Endothelial cell of umbilical vein (primary cell): ENCODE data around the gene LRCH1. TPM values are rescaled to one million over a fixed set of nuclear protein-coding genes. Genes with fewer than 3 reads are reported as not detected.

Experiments used
- BruUV-seq: library from RNA; stranded (reverse); fragments of 400-500 nt; replicated peaks from 2 replicates; lab custom pipeline; 2021; lab: Mats Ljungman, UMichigan
- CTCF ChIA-PET: fragments of 300-600, 350-600 bp; sonication (Branson Sonifier 250); formaldehyde crosslinking; loops from one replicate; lab custom pipeline; 2021; ENCODE audit warnings: antibody characterized with exemption, inconsistent platforms; lab: Charles Lee
- POLR2A ChIA-PET: fragments of 300-600, 350-600 bp; sonication (Branson Sonifier 250); formaldehyde crosslinking; loops from one replicate; lab custom pipeline; 2021; ENCODE audit warnings: antibody characterized with exemption, inconsistent platforms; lab: Charles Lee
- DNase-seq: peaks from one replicate; pipeline ENCODE4 v3.0.0-alpha.2; 2011; ENCODE audit warnings: low read depth, low spot score
- FAIRE-seq: peaks from 2 replicates; lab custom pipeline; 2011; peaks lifted over from hg19 to GRCh38; lab: Jason Lieb, UNC
- H2AFZ ChIP-seq: 2 replicates; pipeline ENCODE4 v1.6.0; 2012; ENCODE audit warnings: low read depth, low read length, control low read depth, inconsistent platforms
- H3K27ac ChIP-seq: 2 replicates; pipeline ENCODE4 v1.5.1; 2011; ENCODE audit warnings: low read depth, mild to moderate bottlenecking, control low read depth, low read length, moderate library complexity; ENCODE audit not compliant: insufficient read depth
- H3K27me3 ChIP-seq, 2 experiments: 2 replicates each; pipeline versions ENCODE4 v1.6.0 to v1.6.1; 2011; ENCODE audit warnings: low read length in 2 of 2, mixed read lengths in 1 of 2; ENCODE audit not compliant: control insufficient read depth in 2 of 2, insufficient read depth in 2 of 2
- H3K36me3 ChIP-seq, 2 experiments: 2 replicates in 1 of 2; 3 replicates in 1 of 2; pipeline ENCODE4 v1.5.1; 2011; ENCODE audit warnings: low read length in 2 of 2, mild to moderate bottlenecking in 1 of 2, moderate library complexity in 1 of 2; ENCODE audit not compliant: control insufficient read depth in 2 of 2, insufficient read depth in 2 of 2; ENCODE audit errors: extremely low read depth in 1 of 2
- H3K4me1 ChIP-seq: 3 replicates; pipeline ENCODE4 v1.5.1; 2011; ENCODE audit warnings: mild to moderate bottlenecking, low read length; ENCODE audit not compliant: control insufficient read depth, insufficient read depth; ENCODE audit errors: extremely low read depth
- H3K4me2 ChIP-seq: 2 replicates; pipeline ENCODE4 v1.6.1; 2011; ENCODE audit warnings: low read length, control low read depth, mixed read lengths; ENCODE audit not compliant: insufficient read depth
- H3K4me3 ChIP-seq, 3 experiments: fragments of 200-600 bp in 1 of 3; sonication (generic), shearing (Covaris generic) in 1 of 3; replicated peaks in 1 of 3; 2 replicates each; pipeline ENCODE4 v1.5.1; 2011 to 2016; ENCODE audit warnings: control low read depth in 3 of 3, low read length in 3 of 3, mild to moderate bottlenecking in 2 of 3, inconsistent platforms in 1 of 3, low read depth in 1 of 3, moderate library complexity in 1 of 3; ENCODE audit not compliant: insufficient read depth in 1 of 3
- H3K79me2 ChIP-seq: 2 replicates; pipeline ENCODE4 v1.6.0; 2012; ENCODE audit warnings: low read length, inconsistent platforms; ENCODE audit not compliant: control insufficient read depth, insufficient read depth
- H3K9ac ChIP-seq: replicated peaks from 2 replicates; pipeline ENCODE3; 2011; ENCODE audit warnings: low read length, control low read depth; ENCODE audit not compliant: insufficient read depth; ENCODE audit errors: extremely low read depth
- H3K9me1 ChIP-seq: replicated peaks from 3 replicates; pipeline ENCODE4 v1.6.0; 2011; ENCODE audit warnings: mild to moderate bottlenecking, low read length; ENCODE audit not compliant: control insufficient read depth, insufficient read depth; ENCODE audit errors: extremely low read depth
- H3K9me3 ChIP-seq: replicated peaks from 2 replicates; pipeline ENCODE4 v1.5.1; 2012; ENCODE audit warnings: low read length, inconsistent platforms; ENCODE audit not compliant: control insufficient read depth, insufficient read depth
- H4K20me1 ChIP-seq: replicated peaks from 2 replicates; pipeline ENCODE3; 2011; ENCODE audit warnings: mild to moderate bottlenecking, low read length; ENCODE audit not compliant: control insufficient read depth, insufficient read depth; ENCODE audit errors: extremely low read depth
- CTCF ChIP-seq, 2 donors: IDR thresholded peaks; 1 replicate in 1 of 2; 2 replicates in 1 of 2; pipeline ENCODE4 v1.5.1; 2011; ENCODE audit warnings: low read length in 2 of 2, mild to moderate bottlenecking in 2 of 2, moderate library complexity in 2 of 2, control low read depth in 1 of 2, inconsistent platforms in 1 of 2, low read depth in 1 of 2; ENCODE audit not compliant: insufficient read depth in 1 of 2; ENCODE audit errors: extremely low read depth in 1 of 2
- EZH2 ChIP-seq: IDR thresholded peaks from 2 replicates; pipeline ENCODE4 v1.6.1; 2012; ENCODE audit warnings: borderline replicate concordance, low read depth, mild to moderate bottlenecking, moderate library complexity, low read length, inconsistent platforms; ENCODE audit not compliant: severe bottlenecking
- FOS ChIP-seq: IDR thresholded peaks from 2 replicates; pipeline ENCODE4 v1.6.1; 2011; ENCODE audit warnings: mild to moderate bottlenecking, low read length, moderate library complexity, borderline replicate concordance; ENCODE audit not compliant: insufficient read depth
- GATA2 ChIP-seq: IDR thresholded peaks from 2 replicates; pipeline ENCODE4 v1.7.0; 2011; ENCODE audit warnings: low read depth, mild to moderate bottlenecking, moderate library complexity, mixed read lengths, low read length; ENCODE audit not compliant: insufficient read length, insufficient read depth
- JUN ChIP-seq: IDR thresholded peaks from 2 replicates; pipeline ENCODE4 v1.6.1; 2011; ENCODE audit warnings: borderline replicate concordance, low read depth; ENCODE audit not compliant: insufficient read length, insufficient read depth
- MAX ChIP-seq: IDR thresholded peaks from 2 replicates; pipeline ENCODE4 v1.6.1; 2011; ENCODE audit not compliant: insufficient read depth, insufficient read length
- MYC ChIP-seq: IDR thresholded peaks from one replicate; pipeline ENCODE4 v1.6.1; 2011; ENCODE audit warnings: mild to moderate bottlenecking, low read depth, low read length
- POLR2A ChIP-seq: IDR thresholded peaks from 2 replicates; pipeline ENCODE4 v1.6.1; 2012; ENCODE audit warnings: low read depth, mild to moderate bottlenecking, control low read depth, low read length
- POLR2AphosphoS5 ChIP-seq: IDR thresholded peaks from 2 replicates; pipeline ENCODE4 v1.6.1; 2012; ENCODE audit warnings: low read depth, mild to moderate bottlenecking, control low read depth, low read length, moderate library complexity; ENCODE audit not compliant: insufficient read depth
- dilution Hi-C: fragments of 300-500 bp; cut with MboI; formaldehyde crosslinking; loops from one replicate; pipeline ENCODE4 v1.15.0; 2019; ENCODE audit warnings: low sequenced_read_pairs; ENCODE audit not compliant: extremely low pct_ligation_motif_present
- intact Hi-C: fragments of 100-400 bp; cut with micrococcal nuclease; formaldehyde crosslinking; loops from one replicate; pipeline ENCODE4 v1.10.0; 2022
- polyA plus RNA-seq, 4 experiments: library from polyadenylated mRNA; depleted of rRNA in 3 of 4; stranded (reverse) in 3 of 4; unstranded in 1 of 4; fragments of >200 nt; gene quantifications; 2 replicates each; pipeline versions ENCODE4 v1.2.1 to v1.2.3, GENCODE V29; 2011 to 2012; ENCODE audit warnings: missing spikeins in 1 of 4
- total RNA-seq: library from RNA; stranded (reverse); gene quantifications from 2 replicates; pipeline ENCODE4 v1.2.3, GENCODE V29; 2021

LRCH1 gene
- total and polyA plus RNA-seq, 2 donors (not counting 3 experiments of a cell fraction or from before 2014, with no cell fraction given) = 5.4 to 16.5 TPM

DNA sequence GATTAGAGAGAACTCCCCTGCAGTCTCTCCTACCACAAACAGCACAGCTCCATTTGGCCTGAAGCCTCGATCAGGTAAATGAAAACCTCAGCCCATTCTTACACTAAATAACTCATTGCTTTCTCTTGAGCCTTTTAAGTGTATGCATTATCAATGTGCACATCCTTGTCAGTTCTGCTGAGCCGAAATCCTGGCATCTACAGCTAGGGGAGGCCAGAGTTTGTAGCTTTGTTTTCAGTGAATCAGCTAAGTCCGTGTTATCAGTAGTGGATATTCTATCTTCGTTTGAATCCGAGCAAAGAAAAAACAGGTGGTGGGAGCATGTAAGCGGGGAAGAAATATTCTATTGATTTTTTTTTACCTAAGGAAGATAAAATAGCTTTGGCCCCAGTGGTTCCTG lies 159.6 kb downstream of the LRCH1 start:
- no peak overlapping the region for H3K4me2 ChIP-seq
- no peak overlapping the region for H3K9ac ChIP-seq
- H3K27ac ChIP-seq = no peak overlapping the region
- peaks cover 0 to 2% of the 10 kb centered on the region in 2 experiments for H3K36me3 ChIP-seq
- no peaks in the 10 kb centered on the region for H3K9me1 ChIP-seq
- peaks cover 12% of the 10 kb centered on the region for H3K4me1 ChIP-seq
- POLR2A ChIA-PET = no interaction called here
- H3K9me3 ChIP-seq = no peaks in the 10 kb centered on the region
- no peak overlapping the region for H3K4me3 ChIP-seq
- no peaks in the 10 kb centered on the region for H3K79me2 ChIP-seq
- FAIRE-seq (no peak), DNase-seq (no peak)
- dilution Hi-C loops (no loop called here), intact Hi-C loops (no loop called here)
- no peak overlapping the region for H2AFZ ChIP-seq
- CTCF ChIA-PET = interaction anchor here (1.9 to 2.3 kb wide), 2 partner anchors 9 to 161 kb away, joined by 6 to 7 read pairs; no protein-coding TSS in a partner anchor
- no TSS peak for BruUV-seq
- TF ChIP-seq EZH2 (no peak), GATA2 (no peak)
- no peaks in the 10 kb centered on the region for H4K20me1 ChIP-seq
- peaks cover 0 to 3% of the 10 kb centered on the region in 2 experiments for H3K27me3 ChIP-seq

- no peaks in the 10 kb centered on the region for H3K9me3 ChIP-seq
- TF ChIP-seq POLR2A (no peak), CTCF (IDR thresholded peaks at IDR 0.05; ENCODE audit: extremely low read depth in 1 of 2, insufficient read depth in 1 of 2, low read depth in 1 of 2, low read length in 2 of 2) (no peak), GATA2 (no peak), FOS (no peak), EZH2 (no peak), MAX (no peak), JUN (no peak), POLR2AphosphoS5 (no peak), MYC (no peak)
- H4K20me1 ChIP-seq = no peaks in the 10 kb centered on the region
- peaks cover 0 to 10% of the 10 kb centered on the region in 2 experiments for H3K27me3 ChIP-seq
- H3K4me1 ChIP-seq = peaks cover 12% of the 10 kb centered on the region
- CTCF ChIA-PET = no interaction called here
- DNase-seq (no peak), FAIRE-seq (no peak)
- BruUV-seq = no TSS peak
- no peak overlapping the region for H2AFZ ChIP-seq
- no peak overlapping the region for H3K4me2 ChIP-seq
- POLR2A ChIA-PET = no interaction called here
- H3K9me1 ChIP-seq = no peaks in the 10 kb centered on the region
- intact Hi-C loops (no loop called here), dilution Hi-C loops (no loop called here)
- no peaks in the 10 kb centered on the region for H3K79me2 ChIP-seq
- no peak overlapping the region for H3K4me3 ChIP-seq
- H3K36me3 ChIP-seq = peaks cover 0 to 2% of the 10 kb centered on the region in 2 experiments
- no peak overlapping the region for H3K27ac ChIP-seq
- no peak overlapping the region for H3K9ac ChIP-seq
These were observed 162.4 kb downstream of the LRCH1 start for GRCh38 chr13:46715363-46715762.
